Heart left ventricle (tissue), 16 donors: ENCODE measurements around the gene FCRL6. TPM values are rescaled to one million over a fixed set of nuclear protein-coding genes. Genes with fewer than 3 reads are reported as not detected.

Experiments used
- ATAC-seq, 4 donors: fragments of 200-7000 bp; cut with Tn5 transposase; one replicate each; pipeline ENCODE4 v1.9.1; 2020 to 2022; ENCODE audit warnings: moderate library complexity in 4 of 4, mild to moderate bottlenecking in 3 of 4, moderate number of reproducible peaks in 1 of 4
- DNase-seq, 5 donors: peaks; one replicate each; pipeline ENCODE4 v3.0.0-alpha.2; 2020
- H3K27ac ChIP-seq, 12 donors: fragments of 200-600 bp; sonication (generic) in 4 of 12; one replicate each; pipeline versions ENCODE4 v1.5.0 to v1.8.0; 2016 to 2022; ENCODE audit warnings: mild to moderate bottlenecking in 2 of 12
- H3K27me3 ChIP-seq, 9 donors: fragments of 200-600 bp; sonication (generic) in 2 of 9; one replicate each; pipeline versions ENCODE4 v1.5.1 to v1.8.0; 2016 to 2022; ENCODE audit warnings: mild to moderate bottlenecking in 3 of 9
- H3K36me3 ChIP-seq, 9 donors: fragments of 200-600 bp; sonication (generic) in 2 of 9; one replicate each; pipeline versions ENCODE4 v1.5.0 to v1.8.0; 2018 to 2022; ENCODE audit warnings: mild to moderate bottlenecking in 2 of 9
- H3K4me1 ChIP-seq, 12 donors: fragments of 200-600 bp; sonication (generic) in 4 of 12; one replicate each; pipeline versions ENCODE4 v1.5.0 to v1.8.0; 2016 to 2022; ENCODE audit warnings: mild to moderate bottlenecking in 3 of 12
- H3K4me3 ChIP-seq, 12 donors: fragments of 200-600 bp; sonication (generic) in 4 of 12; one replicate each; pipeline versions ENCODE4 v1.5.0 to v1.8.0; 2017 to 2022; ENCODE audit warnings: mild to moderate bottlenecking in 9 of 12, moderate library complexity in 4 of 12
- H3K9me3 ChIP-seq, 12 donors: fragments of 200-600 bp; sonication (generic) in 4 of 12; one replicate each; pipeline versions ENCODE4 v1.5.0 to v1.8.0; 2016 to 2022; ENCODE audit warnings: mild to moderate bottlenecking in 1 of 12
- POLR2A ChIP-seq, 2 donors: fragments of 450-650 bp; IDR thresholded peaks; one replicate each; pipeline ENCODE4 v1.6.1; 2017; ENCODE audit warnings: antibody characterized with exemption in 2 of 2, mild to moderate bottlenecking in 2 of 2, moderate library complexity in 2 of 2
- WGBS, 4 donors: extraction: QIAGEN DNeasy Blood & Tissue Kit in 2 of 4; methylation state at CpG; one replicate each; pipeline versions ENCODE4 v1.1.5 to v1.1.7; 2013 to 2018; 5-methylcytosine and 5-hydroxymethylcytosine counted together
- intact Hi-C, 10 donors: fragments of 100-400 bp; cut with DNase I; formaldehyde crosslinking; loops; one replicate each; pipeline versions ENCODE4 v1.11.1 to v1.14.2; 2022
- polyA plus RNA-seq, 2 donors: library from polyadenylated mRNA; stranded (reverse); fragments of 200-250 nt; gene quantifications; one replicate each; pipeline ENCODE4 v1.2.3, GENCODE V29; 2013
- total RNA-seq, 9 donors: library from RNA; depleted of rRNA in 2 of 9; stranded (reverse); fragments of >200 nt in 2 of 9; fragmentation: NEBNext Ultra II Directional in 3 of 9; extraction: Animal tissue kit (Norgen Biotek cat#: 25700) in 3 of 9; gene quantifications; one replicate each; pipeline versions ENCODE4 v1.1.0 to v1.2.4, GENCODE V29; 2016 to 2023
- TF ChIP-seq, protein P1 (sequence below), 12 donors: fragments of 200-600 bp; sonication (generic) in 4 of 12; IDR thresholded peaks; one replicate each; pipeline versions ENCODE4 v1.5.0 to v1.8.0; 2018 to 2022; ENCODE audit warnings: antibody characterized with exemption in 12 of 12, mild to moderate bottlenecking in 5 of 12
- donor health status: ischemic (EF 13 %, LVEDD 7.1; RV severe dilation, severe dysfunction).
- donor health status: healthy with polysubstance abuse.
- donor health status: DM: no; HTN: yes; CAD: no.
- donor health status: DM: no; HTN: no; CAD: no.
- donor health status: ischemic (EF 25% LVEDD 6.9; RV normal size, moderate dysfunction).
- donor health status: ischemic (EF 25% LVEDD 5.7; RV mildly dilated, moderate dysfunction).
- donor health status: healthy.
- donor health status: DM: yes; HTN: yes; CAD: no.
- donor health status: ischemic (EF 35%, LVEDD 5.7; RV mildly dilated, moderate dysfunction).
- donor health status: nonischemic (EF 11% LVEDD 7.7; RV severe dilation, severe dysfunction).
- donor health status: DM: yes; HTN: yes; CAD: no.
- donor health status: PGD.
- donor health status: ischemic (EF 29% LVEDD 5.4; RV normal size, mild dysfunction).
- donor health status: nonischemic (EF 23%, LVEDD 6.1; RV moderate dilation, normal function).

Gene FCRL6
- total and polyA plus RNA-seq, 11 donors: 0.21 to 2.0 (median 1.9) TPM; not detected in 8

DNA sequence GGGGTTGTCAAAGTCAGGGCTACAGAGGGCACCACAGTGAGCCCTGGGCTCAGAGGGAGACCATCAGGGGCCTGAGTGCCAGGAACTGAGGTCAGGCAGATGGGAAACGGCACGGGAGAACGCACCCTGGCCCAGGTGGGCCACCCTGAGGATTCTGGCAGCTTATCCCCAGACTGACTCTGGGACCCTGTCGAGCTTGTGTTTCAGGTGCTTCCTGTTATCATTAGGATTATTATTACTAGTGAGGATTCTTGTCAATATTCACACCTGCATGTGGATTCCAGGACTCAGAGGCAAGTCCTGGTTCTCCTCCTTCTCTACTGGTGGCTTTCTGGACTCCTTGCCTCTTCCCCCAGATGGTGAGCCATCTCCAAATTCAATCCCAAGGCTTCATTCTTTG lies 45.1 kb downstream of the FCRL6 start:
- H3K27me3 ChIP-seq: no peaks in the 10 kb centered on the region
- WGBS, 4 donors: 33 to 78% (median 64%) methylated on average over 2 to 4 of the region's 4 CpGs
- no peaks in the 10 kb centered on the region for H3K9me3 ChIP-seq
- H3K27ac ChIP-seq: no peak overlapping the region
- DNase-seq (no peak), ATAC-seq (no peak)
- TF ChIP-seq, protein P1, sequence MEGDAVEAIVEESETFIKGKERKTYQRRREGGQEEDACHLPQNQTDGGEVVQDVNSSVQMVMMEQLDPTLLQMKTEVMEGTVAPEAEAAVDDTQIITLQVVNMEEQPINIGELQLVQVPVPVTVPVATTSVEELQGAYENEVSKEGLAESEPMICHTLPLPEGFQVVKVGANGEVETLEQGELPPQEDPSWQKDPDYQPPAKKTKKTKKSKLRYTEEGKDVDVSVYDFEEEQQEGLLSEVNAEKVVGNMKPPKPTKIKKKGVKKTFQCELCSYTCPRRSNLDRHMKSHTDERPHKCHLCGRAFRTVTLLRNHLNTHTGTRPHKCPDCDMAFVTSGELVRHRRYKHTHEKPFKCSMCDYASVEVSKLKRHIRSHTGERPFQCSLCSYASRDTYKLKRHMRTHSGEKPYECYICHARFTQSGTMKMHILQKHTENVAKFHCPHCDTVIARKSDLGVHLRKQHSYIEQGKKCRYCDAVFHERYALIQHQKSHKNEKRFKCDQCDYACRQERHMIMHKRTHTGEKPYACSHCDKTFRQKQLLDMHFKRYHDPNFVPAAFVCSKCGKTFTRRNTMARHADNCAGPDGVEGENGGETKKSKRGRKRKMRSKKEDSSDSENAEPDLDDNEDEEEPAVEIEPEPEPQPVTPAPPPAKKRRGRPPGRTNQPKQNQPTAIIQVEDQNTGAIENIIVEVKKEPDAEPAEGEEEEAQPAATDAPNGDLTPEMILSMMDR (IDR thresholded peaks at IDR 0.05): no peak
- no peak for TF ChIP-seq POLR2A (IDR thresholded peaks at IDR 0.05)
- H3K4me3 ChIP-seq: no peak overlapping the region
- peaks cover 0 to 15% (median 0%) of the 10 kb centered on the region in 12 donors for H3K4me1 ChIP-seq
- H3K36me3 ChIP-seq: no peaks in the 10 kb centered on the region
- intact Hi-C loops: no loop called here

DNA sequence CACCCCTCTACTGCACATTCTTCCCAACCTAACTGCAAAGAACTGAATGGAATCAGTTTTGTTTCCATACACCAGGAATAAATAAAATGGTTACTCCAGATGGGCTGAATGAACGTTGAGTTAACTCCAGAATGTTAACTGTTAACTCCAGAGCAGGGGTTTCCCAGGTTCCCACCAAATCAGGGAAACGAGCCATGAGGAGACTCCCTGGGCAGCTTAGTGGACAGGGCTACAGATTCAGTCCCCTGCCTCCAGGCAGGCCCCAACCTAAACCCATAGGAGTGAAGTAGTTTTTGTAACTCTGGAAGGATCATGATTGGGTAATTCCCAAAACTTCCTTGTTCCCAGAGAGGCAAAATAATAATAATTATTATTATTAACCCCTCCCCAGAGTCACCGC lies 46.2 kb downstream of the FCRL6 start:
- H3K4me1 ChIP-seq: peaks cover 0 to 15% (median 3%) of the 10 kb centered on the region in 12 donors
- DNase-seq: no peak
- WGBS, 4 donors: 37 to 87% (median 53%) methylated on average over 3 of the region's 3 CpGs
- intact Hi-C loops: no loop called here
- no peak overlapping the region for H3K4me3 ChIP-seq
- no peak overlapping the region for H3K27ac ChIP-seq
- H3K9me3 ChIP-seq: no peaks in the 10 kb centered on the region
- TF ChIP-seq, protein P1 (IDR thresholded peaks at IDR 0.05): no peak
- no peak for TF ChIP-seq POLR2A (IDR thresholded peaks at IDR 0.05)
- no peak for ATAC-seq
- H3K27me3 ChIP-seq: no peaks in the 10 kb centered on the region
- H3K36me3 ChIP-seq: no peaks in the 10 kb centered on the region

DNA sequence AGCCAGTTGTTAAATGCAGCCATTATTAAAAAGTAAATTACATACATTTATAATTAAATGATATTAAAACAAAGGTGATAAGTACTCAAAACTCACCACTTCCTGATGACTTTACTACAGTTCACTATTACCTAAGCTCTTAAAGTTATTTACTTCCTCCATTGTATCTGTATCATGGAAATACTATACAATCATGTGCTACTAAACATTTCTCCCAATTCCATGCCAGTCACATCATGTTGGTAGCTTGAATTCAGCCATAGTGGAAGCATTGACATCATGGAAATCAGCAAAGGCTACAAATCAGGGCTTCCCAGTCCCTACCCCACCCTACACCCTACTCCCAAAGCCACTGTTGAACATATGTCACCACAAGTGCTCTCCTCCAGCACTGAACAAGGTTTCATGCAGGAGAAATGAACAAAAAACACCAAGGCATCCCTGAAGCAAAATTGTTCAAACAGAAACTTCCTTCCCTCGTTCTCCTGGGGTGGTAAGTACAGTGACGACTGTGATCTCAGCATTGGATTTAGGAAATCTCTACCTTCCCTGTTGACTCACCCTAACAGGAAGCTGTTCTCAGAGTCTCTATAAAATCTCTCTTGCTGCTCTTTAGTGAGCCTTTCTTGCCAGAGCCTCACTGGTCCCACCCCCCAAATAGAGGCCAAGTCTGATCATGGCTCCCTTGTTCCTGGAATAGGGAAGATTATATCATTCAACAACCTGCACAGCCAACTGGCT lies 47.6 kb downstream of the FCRL6 start:
- H3K27me3 ChIP-seq: no peaks in the 10 kb centered on the region
- no peak overlapping the region for H3K27ac ChIP-seq
- TF ChIP-seq POLR2A (IDR thresholded peaks at IDR 0.05): no peak
- TF ChIP-seq, protein P1 (IDR thresholded peaks at IDR 0.05): no peak
- no peaks in the 10 kb centered on the region for H3K36me3 ChIP-seq
- DNase-seq (no peak), ATAC-seq (no peak)
- H3K4me1 ChIP-seq: peaks cover 0 to 26% (median 9%) of the 10 kb centered on the region in 12 donors
- intact Hi-C loops: loop anchor here in 6 of 10 donors (5.0 to 10.0 kb wide), 4 partner anchors 38 to 78 kb away; partner anchors contain the start of genes TAGLN2 (in 4 of the 6) and FCRL6 (in 1 of the 6)
- 67 to 77% (median 74%) methylated on average over 2 of the region's 2 CpGs for WGBS, 4 donors
- no peak overlapping the region for H3K4me3 ChIP-seq
- H3K9me3 ChIP-seq: no peaks in the 10 kb centered on the region

DNA sequence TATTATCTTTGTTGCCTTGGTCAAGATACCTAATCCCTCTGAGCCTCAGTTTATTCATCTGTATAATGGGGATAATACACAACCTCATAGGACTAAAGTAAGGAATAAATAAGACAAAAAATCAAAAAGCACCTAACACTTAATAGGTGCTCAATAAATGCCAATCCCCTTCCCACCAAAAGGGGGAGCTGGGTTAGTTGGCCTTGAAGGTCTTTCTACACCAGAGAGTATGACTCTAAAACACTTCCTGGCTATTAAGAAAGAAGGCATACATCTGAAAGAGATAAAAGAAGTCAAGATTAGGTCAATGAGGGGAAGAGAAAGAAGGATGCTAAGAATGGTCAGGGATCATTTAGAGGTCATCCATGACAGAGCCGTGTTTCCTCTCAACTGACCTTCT lies 49.2 kb downstream of the FCRL6 start:
- 58 to 70% (median 61%) methylated on average over 1 of the region's 1 CpG for WGBS, 4 donors
- DNase-seq (no peak), ATAC-seq (no peak)
- Histone ChIP-seq H3K4me3 (no peak overlapping the region), H3K4me1 (peaks cover 0 to 32% (median 11%) of the 10 kb centered on the region in 12 donors), H3K27me3 (no peaks in the 10 kb centered on the region), H3K9me3 (no peaks in the 10 kb centered on the region), H3K27ac (no peak overlapping the region), H3K36me3 (no peaks in the 10 kb centered on the region)
- intact Hi-C loops: loop anchor here in 6 of 10 donors (5.0 to 10.0 kb wide), 4 partner anchors 36 to 76 kb away; partner anchors contain the start of genes TAGLN2 (in 4 of the 6) and FCRL6 (in 1 of the 6)
- TF ChIP-seq, protein P1 (IDR thresholded peaks at IDR 0.05): no peak
- no peak for TF ChIP-seq POLR2A (IDR thresholded peaks at IDR 0.05)
